Vagina (tissue), 2 donors: Measurements from ENCODE around the gene MAP3K13. TPM values are rescaled to one million over a fixed set of nuclear protein-coding genes. Genes with fewer than 3 reads are reported as not detected.
"Not testable (repeated sequence)": the region's sequence is repeated elsewhere in the genome, so short reads cannot be mapped to it uniquely, and the experiment has no call there.

ENCODE experiments used
- DNase-seq, 2 donors: peaks; one replicate each; pipeline ENCODE4 v3.0.0-alpha.2; 2017; ENCODE audit errors: extremely low spot score in 2 of 2
- H3K27ac ChIP-seq: fragments of 200-600 bp; sonication (generic); one replicate; pipeline ENCODE4 v1.5.1; 2019
- H3K27me3 ChIP-seq: fragments of 200-600 bp; sonication (generic); one replicate; pipeline ENCODE4 v1.5.1; 2019
- H3K36me3 ChIP-seq, 2 donors: fragments of 200-600 bp; sonication (generic); one replicate each; pipeline ENCODE4 v1.5.1; 2017 to 2019
- H3K4me1 ChIP-seq: fragments of 200-600 bp; sonication (generic); one replicate; pipeline ENCODE4 v1.5.1; 2019
- H3K4me3 ChIP-seq, 2 donors: fragments of 200-600 bp; sonication (generic); 1 replicate in 1 of 2; 2 replicates in 1 of 2; pipeline ENCODE4 v1.5.1; 2016 to 2019
- H3K9me3 ChIP-seq: fragments of 200-600 bp; sonication (generic); one replicate; pipeline ENCODE4 v1.5.1; 2019
- POLR2A ChIP-seq, 2 donors: fragments of 450-650 bp; IDR thresholded peaks; one replicate each; pipeline ENCODE4 v1.6.1; 2017; ENCODE audit warnings: antibody characterized with exemption in 2 of 2, mild to moderate bottlenecking in 2 of 2, moderate library complexity in 2 of 2
- POLR2AphosphoS5 ChIP-seq, 2 donors: sonication (generic); formaldehyde crosslinking; IDR thresholded peaks; one replicate each; pipeline ENCODE4 v1.9.0; 2017; ENCODE audit warnings: antibody characterized with exemption in 2 of 2, mild to moderate bottlenecking in 2 of 2, low read depth in 1 of 2; ENCODE audit not compliant: insufficient read depth in 1 of 2
- intact Hi-C: fragments of 100-400 bp; cut with DNase I; formaldehyde crosslinking; loops from one replicate; pipeline ENCODE4 v1.15.1; 2023
- total RNA-seq: library from RNA; depleted of rRNA; stranded (reverse); fragments of >200 nt; gene quantifications from one replicate; pipeline ENCODE4 v1.2.3, GENCODE V29; 2016
- TF ChIP-seq, protein P1 (sequence below), 3 experiments: fragments of 450-650 bp in 2 of 3; fragments of 200-600 bp in 1 of 3; sonication (generic) in 1 of 3; IDR thresholded peaks; one replicate each; pipeline ENCODE4 v1.5.1; 2017 to 2019; ENCODE audit warnings: antibody characterized with exemption in 3 of 3, mild to moderate bottlenecking in 2 of 3, moderate library complexity in 2 of 3

Gene MAP3K13
- total RNA-seq, 1 donor from 2014 or later: 8.3 TPM

DNA sequence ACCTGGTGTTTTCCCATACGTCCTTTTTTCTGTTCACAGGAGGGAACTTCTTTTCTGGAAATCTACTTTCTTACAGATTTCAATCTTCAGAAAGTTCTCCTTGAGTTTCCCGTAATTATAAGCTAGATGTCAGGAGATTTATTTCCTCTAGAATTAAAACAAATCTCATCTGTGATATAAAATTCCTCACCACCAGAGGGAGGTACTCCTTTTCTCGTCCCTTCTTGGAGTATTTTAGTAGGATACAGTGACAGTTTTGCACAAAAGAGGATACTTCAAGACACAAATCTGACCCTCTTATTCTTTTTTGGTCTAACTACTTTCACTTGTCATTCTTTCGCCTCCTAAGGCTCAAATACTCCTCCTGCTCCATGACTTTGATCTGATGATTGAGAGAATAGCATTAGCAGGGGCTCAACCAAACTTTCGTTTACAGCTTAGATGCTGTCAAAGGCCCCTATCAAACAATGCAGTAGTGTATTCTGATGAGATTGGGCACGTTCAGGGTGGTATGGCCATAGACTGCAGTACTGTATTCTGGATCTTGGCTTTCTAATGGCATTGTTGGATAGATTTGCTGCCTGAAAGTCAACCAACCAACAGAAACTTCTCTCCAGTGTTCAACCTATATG lies 97.9 kb downstream of the MAP3K13 start:
- Histone ChIP-seq H3K36me3 (peaks cover 0 to 2% of the 10 kb centered on the region in 2 donors), H3K27me3 (no peaks in the 10 kb centered on the region), H3K4me3 (no peak overlapping the region), H3K27ac (no peak overlapping the region), H3K9me3 (no peaks in the 10 kb centered on the region), H3K4me1 (no peaks in the 10 kb centered on the region)
- TF ChIP-seq POLR2AphosphoS5 (IDR thresholded peaks at IDR 0.05; ENCODE audit: insufficient read depth in 1 of 2, low read depth in 1 of 2) (no peak), POLR2A (IDR thresholded peaks at IDR 0.05) (no peak)
- TF ChIP-seq, protein P1, sequence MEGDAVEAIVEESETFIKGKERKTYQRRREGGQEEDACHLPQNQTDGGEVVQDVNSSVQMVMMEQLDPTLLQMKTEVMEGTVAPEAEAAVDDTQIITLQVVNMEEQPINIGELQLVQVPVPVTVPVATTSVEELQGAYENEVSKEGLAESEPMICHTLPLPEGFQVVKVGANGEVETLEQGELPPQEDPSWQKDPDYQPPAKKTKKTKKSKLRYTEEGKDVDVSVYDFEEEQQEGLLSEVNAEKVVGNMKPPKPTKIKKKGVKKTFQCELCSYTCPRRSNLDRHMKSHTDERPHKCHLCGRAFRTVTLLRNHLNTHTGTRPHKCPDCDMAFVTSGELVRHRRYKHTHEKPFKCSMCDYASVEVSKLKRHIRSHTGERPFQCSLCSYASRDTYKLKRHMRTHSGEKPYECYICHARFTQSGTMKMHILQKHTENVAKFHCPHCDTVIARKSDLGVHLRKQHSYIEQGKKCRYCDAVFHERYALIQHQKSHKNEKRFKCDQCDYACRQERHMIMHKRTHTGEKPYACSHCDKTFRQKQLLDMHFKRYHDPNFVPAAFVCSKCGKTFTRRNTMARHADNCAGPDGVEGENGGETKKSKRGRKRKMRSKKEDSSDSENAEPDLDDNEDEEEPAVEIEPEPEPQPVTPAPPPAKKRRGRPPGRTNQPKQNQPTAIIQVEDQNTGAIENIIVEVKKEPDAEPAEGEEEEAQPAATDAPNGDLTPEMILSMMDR (IDR thresholded peaks at IDR 0.05): no peak
- intact Hi-C loops: no loop called here
- no peak for DNase-seq

- no peaks in the 10 kb centered on the region for H3K27me3 ChIP-seq
- no peak overlapping the region for H3K4me3 ChIP-seq
- intact Hi-C loops: no loop called here
- no peaks in the 10 kb centered on the region for H3K4me1 ChIP-seq
- no peaks in the 10 kb centered on the region for H3K9me3 ChIP-seq
- DNase-seq: no peak
- TF ChIP-seq POLR2A (IDR thresholded peaks at IDR 0.05) (no peak), POLR2AphosphoS5 (IDR thresholded peaks at IDR 0.05; ENCODE audit: insufficient read depth in 1 of 2, low read depth in 1 of 2) (no peak)
- TF ChIP-seq, protein P1 (IDR thresholded peaks at IDR 0.05): no peak
- no peak overlapping the region for H3K27ac ChIP-seq
- H3K36me3 ChIP-seq: peaks cover 0 to 23% of the 10 kb centered on the region in 2 donors
Measured at GRCh38 chr3:185465471-185465870, 102.5 kb downstream of the MAP3K13 start.

DNA sequence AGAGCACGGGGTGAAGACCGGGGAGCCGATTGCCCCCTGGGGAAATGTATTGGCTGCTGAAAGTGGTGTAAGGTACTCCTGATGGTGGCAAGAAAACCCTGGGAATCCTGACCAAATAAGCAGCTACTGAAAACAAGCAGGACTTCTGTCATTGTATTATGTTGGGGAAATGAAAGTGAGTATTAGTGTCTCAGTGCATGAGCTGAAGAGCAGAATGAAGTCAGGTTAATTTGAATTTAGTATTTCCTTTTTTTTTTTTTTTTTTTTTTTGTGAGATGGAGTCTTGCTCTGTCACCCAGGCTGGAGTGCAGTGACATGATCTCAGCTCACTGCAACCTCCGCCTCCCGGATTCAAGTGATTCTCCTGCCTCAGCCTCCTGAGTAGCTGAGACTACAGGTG lies 103.2 kb downstream of the MAP3K13 start:
- H3K4me3 ChIP-seq, H3K9me3 ChIP-seq, H3K4me1 ChIP-seq, DNase-seq, H3K27me3 ChIP-seq, H3K27ac ChIP-seq, intact Hi-C loops: not testable (repeated sequence)
- peaks cover 0 to 23% of the 10 kb centered on the region in 2 donors for H3K36me3 ChIP-seq

- no peaks in the 10 kb centered on the region for H3K9me3 ChIP-seq
- H3K27me3 ChIP-seq: no peaks in the 10 kb centered on the region
- H3K36me3 ChIP-seq: peaks cover 0 to 36% of the 10 kb centered on the region in 2 donors
- intact Hi-C loops: no loop called here
- TF ChIP-seq POLR2AphosphoS5 (IDR thresholded peaks at IDR 0.05; ENCODE audit: insufficient read depth in 1 of 2, low read depth in 1 of 2): no peak
- no peak for TF ChIP-seq POLR2A (IDR thresholded peaks at IDR 0.05)
- TF ChIP-seq, protein P1 (IDR thresholded peaks at IDR 0.05): no peak
- no peaks in the 10 kb centered on the region for H3K4me1 ChIP-seq
- DNase-seq: no peak
- no peak overlapping the region for H3K4me3 ChIP-seq
- H3K27ac ChIP-seq: no peak overlapping the region
Measured at GRCh38 chr3:185469542-185469941, 106.6 kb downstream of the MAP3K13 start.

- Histone ChIP-seq H3K36me3 (peaks cover 0 to 36% of the 10 kb centered on the region in 2 donors), H3K4me3 (no peak overlapping the region), H3K27ac (no peak overlapping the region), H3K27me3 (no peaks in the 10 kb centered on the region), H3K9me3 (no peaks in the 10 kb centered on the region), H3K4me1 (no peaks in the 10 kb centered on the region)
- TF ChIP-seq POLR2A (IDR thresholded peaks at IDR 0.05): no peak
- TF ChIP-seq POLR2AphosphoS5 (IDR thresholded peaks at IDR 0.05; ENCODE audit: insufficient read depth in 1 of 2, low read depth in 1 of 2): no peak
- TF ChIP-seq, protein P1 (IDR thresholded peaks at IDR 0.05): no peak
- intact Hi-C loops: no loop called here
- no peak for DNase-seq
Measured at GRCh38 chr3:185470323-185470722, 107.4 kb downstream of the MAP3K13 start.
